B cell (primary cell): ENCODE measurements around the gene RASGRP2. TPM values are rescaled to one million over a fixed set of nuclear protein-coding genes. Genes with fewer than 3 reads are reported as not detected.

Experiments
- ATAC-seq: fragments of 200-7000 bp; cut with Tn5 transposase; one replicate; pipeline ENCODE4 v1.10.0; 2021; ENCODE audit warnings: low read depth, mild to moderate bottlenecking, moderate number of reproducible peaks, moderate library complexity
- CTCF ChIA-PET: fragments of 350-600 bp; sonication (Branson Sonifier 250); formaldehyde crosslinking; loops from one replicate; lab custom pipeline; 2021; ENCODE audit warnings: antibody characterized with exemption, inconsistent platforms; lab: Charles Lee
- POLR2A ChIA-PET: fragments of 350-600 bp; sonication (Branson Sonifier 250); formaldehyde crosslinking; loops from one replicate; lab custom pipeline; 2021; ENCODE audit warnings: antibody characterized with exemption; lab: Charles Lee
- DNase-seq: peaks from one replicate; pipeline ENCODE4 v3.0.0; 2013
- H2AFZ ChIP-seq: 2 replicates; pipeline ENCODE4 v1.6.1; 2012; ENCODE audit warnings: mild to moderate bottlenecking, low read depth, low read length; ENCODE audit not compliant: insufficient read depth, poor library complexity, severe bottlenecking
- H3K27ac ChIP-seq, 2 donors: 1 replicate in 1 of 2; 2 replicates in 1 of 2; pipeline ENCODE4 v1.5.1; 2012 to 2013; ENCODE audit warnings: low read length in 2 of 2, mild to moderate bottlenecking in 2 of 2, moderate library complexity in 1 of 2
- H3K27me3 ChIP-seq, 4 experiments: fragments of 200-600 bp in 1 of 4; sonication (generic) in 1 of 4; replicated peaks in 1 of 4; 1 replicate in 2 of 4; 2 replicates in 2 of 4; pipeline versions ENCODE4 v1.6.1 to v1.7.0; 2013 to 2016; ENCODE audit warnings: low read length in 3 of 4, mild to moderate bottlenecking in 2 of 4, mixed read lengths in 1 of 4, moderate library complexity in 1 of 4; ENCODE audit not compliant: insufficient read depth in 4 of 4, control insufficient read depth in 3 of 4; ENCODE audit errors: control extremely low read depth in 1 of 4
- H3K36me3 ChIP-seq, 2 experiments: replicated peaks in 1 of 2; 1 replicate in 1 of 2; 2 replicates in 1 of 2; pipeline versions ENCODE4 v1.6.1 to v1.7.1; 2013; ENCODE audit warnings: low read length in 1 of 2; ENCODE audit not compliant: insufficient read depth in 2 of 2, control insufficient read depth in 1 of 2; ENCODE audit errors: control extremely low read depth in 1 of 2, extremely low read depth in 1 of 2
- H3K4me1 ChIP-seq, 2 donors: fragments of 200-600 bp in 1 of 2; sonication (generic) in 1 of 2; 1 replicate in 1 of 2; 2 replicates in 1 of 2; pipeline versions ENCODE4 v1.5.1 to v1.6.1; 2013 to 2017; ENCODE audit warnings: low read length in 2 of 2; ENCODE audit not compliant: control insufficient read depth in 2 of 2, insufficient read depth in 2 of 2
- H3K4me2 ChIP-seq: replicated peaks from 2 replicates; pipeline ENCODE3; 2012; ENCODE audit warnings: mild to moderate bottlenecking, low read depth, low read length; ENCODE audit not compliant: poor library complexity, severe bottlenecking
- H3K4me3 ChIP-seq, 5 experiments: fragments of 200-600 bp in 1 of 5; sonication (generic) in 1 of 5; 1 replicate in 3 of 5; 2 replicates in 2 of 5; pipeline versions ENCODE4 v1.5.1 to v1.7.0; 2011 to 2016; ENCODE audit warnings: low read length in 4 of 5, mild to moderate bottlenecking in 4 of 5, low read depth in 2 of 5, control low read depth in 1 of 5, moderate library complexity in 1 of 5; ENCODE audit not compliant: insufficient read depth in 1 of 5; ENCODE audit errors: control extremely low read depth in 1 of 5, extremely low read depth in 1 of 5
- H3K79me2 ChIP-seq: fragments of 200-600 bp; sonication (generic); one replicate; pipeline ENCODE4 v1.6.0; 2016; ENCODE audit warnings: low read length; ENCODE audit not compliant: control insufficient read depth, insufficient read depth
- H3K9ac ChIP-seq: fragments of 200-600 bp; sonication (generic); 2 replicates; pipeline ENCODE4 v1.6.1; 2017; ENCODE audit warnings: mild to moderate bottlenecking, low read length, moderate library complexity
- H3K9me3 ChIP-seq, 3 donors: one replicate each; pipeline versions ENCODE4 v1.6.1 to v1.7.1; 2013; ENCODE audit warnings: low read length in 2 of 3; ENCODE audit not compliant: control insufficient read depth in 2 of 3, insufficient read depth in 1 of 3; ENCODE audit errors: control extremely low read depth in 1 of 3
- H4K20me1 ChIP-seq: 2 replicates; pipeline ENCODE4 v1.6.0; 2012; ENCODE audit warnings: mild to moderate bottlenecking, low read length; ENCODE audit not compliant: insufficient read depth, control insufficient read depth, poor library complexity, severe bottlenecking
- H3K27ac Mint-ChIP-seq: one replicate; pipeline ENCODE4 v1.8.0; 2021; ENCODE audit warnings: mixed read lengths
- H3K27me3 Mint-ChIP-seq: one replicate; pipeline ENCODE4 v1.8.0; 2021; ENCODE audit warnings: mixed read lengths
- H3K4me1 Mint-ChIP-seq: one replicate; pipeline ENCODE4 v1.8.0; 2021; ENCODE audit warnings: mixed read lengths
- H3K4me3 Mint-ChIP-seq: one replicate; pipeline ENCODE4 v1.8.0; 2021; ENCODE audit warnings: mixed read lengths
- H3K9me3 Mint-ChIP-seq: one replicate; pipeline ENCODE4 v1.8.0; 2022; ENCODE audit warnings: mixed read lengths; ENCODE audit not compliant: insufficient read depth
- EZH2 ChIP-seq: IDR thresholded peaks from 2 replicates; pipeline ENCODE4 v1.6.1; 2012; ENCODE audit warnings: borderline replicate concordance, low read depth, mild to moderate bottlenecking, moderate library complexity, low read length; ENCODE audit not compliant: insufficient read depth, poor library complexity, severe bottlenecking
- WGBS: methylation state at CpG from one replicate; pipeline ENCODE4 v1.1.5; 2013; ENCODE audit warnings: missing lambda C conversion rate; ENCODE audit not compliant: insufficient coverage; 5-methylcytosine and 5-hydroxymethylcytosine counted together
- intact Hi-C: fragments of 100-400 bp; cut with micrococcal nuclease; formaldehyde crosslinking; loops from one replicate; pipeline ENCODE4 v1.10.0; 2022
- polyA plus RNA-seq: library from polyadenylated mRNA; depleted of rRNA; stranded (reverse); fragments of >200 nt; gene quantifications from 2 replicates; pipeline ENCODE4 v1.2.3, GENCODE V29; 2012
- total RNA-seq, 2 donors: library from RNA; stranded (reverse); fragments of 120-200 nt in 1 of 2; gene quantifications; 1 replicate in 1 of 2; 2 replicates in 1 of 2; pipeline versions ENCODE4 v1.2.3 to v1.2.4, GENCODE V29; 2013 to 2022
- TF ChIP-seq, protein P1 (sequence below): fragments of 200-600 bp; IDR thresholded peaks from one replicate; pipeline ENCODE4 v1.8.0; 2022; ENCODE audit warnings: antibody characterized with exemption, mild to moderate bottlenecking

RASGRP2 gene
- total and polyA plus RNA-seq, 2 donors (not counting 1 experiment from before 2014, with no cell fraction given), result 628 to 1,139 TPM

DNA sequence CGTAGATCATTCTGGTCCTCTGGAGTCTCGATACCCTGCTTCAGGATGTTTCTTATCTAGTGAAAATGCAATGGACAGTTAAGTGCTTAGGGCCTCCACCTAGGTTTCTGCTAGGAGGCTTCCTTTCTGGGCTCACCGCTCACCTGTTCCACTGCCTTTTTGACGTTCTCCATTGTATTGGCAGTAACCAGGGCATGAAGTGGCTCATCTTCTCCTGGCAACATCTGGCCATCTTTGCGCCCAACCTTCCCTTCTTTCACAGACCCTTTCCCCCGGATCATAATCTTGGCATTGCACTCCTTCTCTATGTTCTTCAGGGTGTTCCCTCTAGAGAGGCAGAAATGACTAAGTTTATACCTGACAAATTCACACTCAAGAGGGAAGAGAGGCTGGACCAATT lies 25.3 kb upstream of the RASGRP2 start:
- H3K27me3 Mint-ChIP-seq, result no peaks in the 10 kb centered on the region
- WGBS, result 97% methylated on average over 6 of the region's 6 CpGs
- ATAC-seq (no peak), DNase-seq (no peak)
- Histone ChIP-seq H3K4me1 (peaks cover 84 to 96% of the 10 kb centered on the region in 2 donors), H3K36me3 (peaks cover 12 to 94% of the 10 kb centered on the region in 2 experiments), H3K4me2 (no peak overlapping the region), H3K9me3 (no peaks in the 10 kb centered on the region), H4K20me1 (peaks cover 82% of the 10 kb centered on the region), H3K27me3 (no peaks in the 10 kb centered on the region), H3K79me2 (peaks cover 73% of the 10 kb centered on the region), H2AFZ (no peak overlapping the region), H3K4me3 (no peak overlapping the region), H3K27ac (peak overlapping the region in 1 of 2 donors; percentile 94), H3K9ac (no peak overlapping the region)
- TF ChIP-seq EZH2, result no peak
- TF ChIP-seq, protein P1, sequence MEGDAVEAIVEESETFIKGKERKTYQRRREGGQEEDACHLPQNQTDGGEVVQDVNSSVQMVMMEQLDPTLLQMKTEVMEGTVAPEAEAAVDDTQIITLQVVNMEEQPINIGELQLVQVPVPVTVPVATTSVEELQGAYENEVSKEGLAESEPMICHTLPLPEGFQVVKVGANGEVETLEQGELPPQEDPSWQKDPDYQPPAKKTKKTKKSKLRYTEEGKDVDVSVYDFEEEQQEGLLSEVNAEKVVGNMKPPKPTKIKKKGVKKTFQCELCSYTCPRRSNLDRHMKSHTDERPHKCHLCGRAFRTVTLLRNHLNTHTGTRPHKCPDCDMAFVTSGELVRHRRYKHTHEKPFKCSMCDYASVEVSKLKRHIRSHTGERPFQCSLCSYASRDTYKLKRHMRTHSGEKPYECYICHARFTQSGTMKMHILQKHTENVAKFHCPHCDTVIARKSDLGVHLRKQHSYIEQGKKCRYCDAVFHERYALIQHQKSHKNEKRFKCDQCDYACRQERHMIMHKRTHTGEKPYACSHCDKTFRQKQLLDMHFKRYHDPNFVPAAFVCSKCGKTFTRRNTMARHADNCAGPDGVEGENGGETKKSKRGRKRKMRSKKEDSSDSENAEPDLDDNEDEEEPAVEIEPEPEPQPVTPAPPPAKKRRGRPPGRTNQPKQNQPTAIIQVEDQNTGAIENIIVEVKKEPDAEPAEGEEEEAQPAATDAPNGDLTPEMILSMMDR, result no peak
- no peaks in the 10 kb centered on the region for H3K9me3 Mint-ChIP-seq
- peak overlapping the region; percentile 32 for H3K4me3 Mint-ChIP-seq
- intact Hi-C loops, result no loop called here
- ChIA-PET POLR2A (interaction anchor here (0.6 to 2.5 kb wide), 3 partner anchors 25 to 28 kb away, joined by 6 to 10 read pairs (median 7); partner anchors contain the start of gene RASGRP2), CTCF (interaction anchor here (2.2 to 12.2 kb wide), 2 partner anchors 7 to 22 kb away, joined by 20 to 280 read pairs; partner anchors contain the start of gene RASGRP2)
- H3K4me1 Mint-ChIP-seq, result peaks cover 89% of the 10 kb centered on the region
- peak overlapping the region; percentile 82 for H3K27ac Mint-ChIP-seq

DNA sequence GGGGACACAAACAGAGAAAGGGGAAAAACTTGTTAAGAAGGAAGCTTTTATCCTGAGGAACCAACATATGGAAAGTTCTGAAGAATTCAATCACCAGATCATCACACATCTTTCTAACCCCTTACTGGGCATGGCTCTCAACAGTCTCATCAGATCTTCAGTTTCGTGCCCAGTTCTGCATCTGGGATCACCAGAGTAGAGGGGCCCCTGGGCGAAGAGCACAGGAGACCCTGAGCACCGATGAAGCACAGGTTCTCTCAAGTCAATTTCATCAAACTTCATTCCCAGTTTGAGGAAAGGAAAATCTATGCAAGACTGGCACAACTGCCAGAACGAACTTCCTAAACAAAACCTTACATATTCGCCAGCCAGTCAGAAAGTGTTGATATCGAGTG lies 24.4 kb upstream of the RASGRP2 start:
- Histone ChIP-seq H2AFZ (no peak overlapping the region), H3K27me3 (no peaks in the 10 kb centered on the region), H3K36me3 (peaks cover 9 to 92% of the 10 kb centered on the region in 2 experiments), H3K9ac (no peak overlapping the region), H3K27ac (peak overlapping the region; percentile 64 to 75), H3K4me3 (no peak overlapping the region), H3K4me2 (peak overlapping the region; percentile 54), H3K79me2 (peaks cover 63% of the 10 kb centered on the region), H3K4me1 (peaks cover 85 to 96% of the 10 kb centered on the region in 2 donors), H3K9me3 (no peaks in the 10 kb centered on the region), H4K20me1 (peaks cover 76% of the 10 kb centered on the region)
- Mint-ChIP-seq H3K4me3 (peak overlapping the region; percentile 66), H3K27ac (peak overlapping the region; percentile 92), H3K9me3 (no peaks in the 10 kb centered on the region), H3K4me1 (peaks cover 91% of the 10 kb centered on the region), H3K27me3 (no peaks in the 10 kb centered on the region)
- CTCF ChIA-PET, result interaction anchor here (0.9 to 12.2 kb wide), 9 partner anchors 8 to 102 kb away, joined by 3 to 280 read pairs (median 4); partner anchors contain the start of genes RASGRP2 and SF1
- WGBS, result 88% methylated on average over 5 of the region's 6 CpGs
- intact Hi-C loops, result no loop called here
- POLR2A ChIA-PET, result interaction anchor here (1.4 to 2.5 kb wide), 3 partner anchors 8 to 24 kb away, joined by 4 to 10 read pairs (median 8); partner anchors contain the start of genes RASGRP2 and SF1
- DNase-seq, result no peak
- ATAC-seq, result no peak
- TF ChIP-seq, protein P1, result no peak
- no peak for TF ChIP-seq EZH2
